Measurements from ENCODE around the gene ZNF438.

ZNF438 gene

GRCh38 chr10:30997536-30998235 lies 34.0 kb downstream of the ZNF438 start:
- no peak for TF ChIP-seq TAF1 (IDR thresholded peaks at IDR 0.05; ENCODE audit: low read depth)

DNA sequence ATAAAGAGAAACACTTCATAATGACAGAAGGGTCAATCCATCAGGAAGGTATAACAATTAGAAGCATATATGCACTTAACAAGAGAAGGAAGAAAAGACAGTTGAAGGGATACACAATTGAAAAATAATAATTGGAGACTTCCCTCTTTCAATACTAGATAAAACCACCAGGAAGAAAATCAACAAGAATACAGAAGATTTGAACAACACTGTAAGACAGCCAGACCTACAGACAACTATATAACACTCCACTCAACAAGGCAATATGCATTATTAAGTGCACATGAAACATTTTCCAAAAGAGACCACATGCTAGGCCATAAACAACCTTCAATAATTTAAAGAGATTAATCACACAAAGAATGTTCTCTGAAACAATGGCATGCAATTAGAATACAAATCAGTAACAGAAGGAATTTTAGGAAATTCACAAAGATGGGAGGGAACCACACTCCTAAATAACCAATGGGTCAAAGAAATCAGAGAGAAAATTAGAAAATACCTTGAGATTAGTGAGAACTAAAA lies 35.1 kb downstream of the ZNF438 start:
- TF ChIP-seq, protein P1, sequence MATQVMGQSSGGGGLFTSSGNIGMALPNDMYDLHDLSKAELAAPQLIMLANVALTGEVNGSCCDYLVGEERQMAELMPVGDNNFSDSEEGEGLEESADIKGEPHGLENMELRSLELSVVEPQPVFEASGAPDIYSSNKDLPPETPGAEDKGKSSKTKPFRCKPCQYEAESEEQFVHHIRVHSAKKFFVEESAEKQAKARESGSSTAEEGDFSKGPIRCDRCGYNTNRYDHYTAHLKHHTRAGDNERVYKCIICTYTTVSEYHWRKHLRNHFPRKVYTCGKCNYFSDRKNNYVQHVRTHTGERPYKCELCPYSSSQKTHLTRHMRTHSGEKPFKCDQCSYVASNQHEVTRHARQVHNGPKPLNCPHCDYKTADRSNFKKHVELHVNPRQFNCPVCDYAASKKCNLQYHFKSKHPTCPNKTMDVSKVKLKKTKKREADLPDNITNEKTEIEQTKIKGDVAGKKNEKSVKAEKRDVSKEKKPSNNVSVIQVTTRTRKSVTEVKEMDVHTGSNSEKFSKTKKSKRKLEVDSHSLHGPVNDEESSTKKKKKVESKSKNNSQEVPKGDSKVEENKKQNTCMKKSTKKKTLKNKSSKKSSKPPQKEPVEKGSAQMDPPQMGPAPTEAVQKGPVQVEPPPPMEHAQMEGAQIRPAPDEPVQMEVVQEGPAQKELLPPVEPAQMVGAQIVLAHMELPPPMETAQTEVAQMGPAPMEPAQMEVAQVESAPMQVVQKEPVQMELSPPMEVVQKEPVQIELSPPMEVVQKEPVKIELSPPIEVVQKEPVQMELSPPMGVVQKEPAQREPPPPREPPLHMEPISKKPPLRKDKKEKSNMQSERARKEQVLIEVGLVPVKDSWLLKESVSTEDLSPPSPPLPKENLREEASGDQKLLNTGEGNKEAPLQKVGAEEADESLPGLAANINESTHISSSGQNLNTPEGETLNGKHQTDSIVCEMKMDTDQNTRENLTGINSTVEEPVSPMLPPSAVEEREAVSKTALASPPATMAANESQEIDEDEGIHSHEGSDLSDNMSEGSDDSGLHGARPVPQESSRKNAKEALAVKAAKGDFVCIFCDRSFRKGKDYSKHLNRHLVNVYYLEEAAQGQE (IDR thresholded peaks at IDR 0.05; ENCODE audit: low read depth), result no peak
- TF ChIP-seq FOXM1 (IDR thresholded peaks at IDR 0.05; ENCODE audit: borderline replicate concordance, low read depth), result no peak
- TF ChIP-seq EGR1 (IDR thresholded peaks at IDR 0.05), result no peak
- no peak for TF ChIP-seq EP300 (IDR thresholded peaks at IDR 0.05; ENCODE audit: borderline replicate concordance)
- TF ChIP-seq USF1 (IDR thresholded peaks at IDR 0.05), result no peak
- no peak for TF ChIP-seq ZBTB7A (IDR thresholded peaks at IDR 0.05; ENCODE audit: low read depth)
- no peak for TF ChIP-seq TEAD4 (IDR thresholded peaks at IDR 0.05)
- TF ChIP-seq NFIC (IDR thresholded peaks at IDR 0.05), result no peak
- TF ChIP-seq RAD21 (IDR thresholded peaks at IDR 0.05; ENCODE audit: low read depth), result no peak
- TF ChIP-seq CEBPB (IDR thresholded peaks at IDR 0.05), result no peak
- TF ChIP-seq MAX (IDR thresholded peaks at IDR 0.05), result no peak
- TF ChIP-seq TCF12 (IDR thresholded peaks at IDR 0.05; ENCODE audit: low read depth), result no peak
- TF ChIP-seq YY1 (IDR thresholded peaks at IDR 0.05; ENCODE audit: low read depth), result no peak

DNA sequence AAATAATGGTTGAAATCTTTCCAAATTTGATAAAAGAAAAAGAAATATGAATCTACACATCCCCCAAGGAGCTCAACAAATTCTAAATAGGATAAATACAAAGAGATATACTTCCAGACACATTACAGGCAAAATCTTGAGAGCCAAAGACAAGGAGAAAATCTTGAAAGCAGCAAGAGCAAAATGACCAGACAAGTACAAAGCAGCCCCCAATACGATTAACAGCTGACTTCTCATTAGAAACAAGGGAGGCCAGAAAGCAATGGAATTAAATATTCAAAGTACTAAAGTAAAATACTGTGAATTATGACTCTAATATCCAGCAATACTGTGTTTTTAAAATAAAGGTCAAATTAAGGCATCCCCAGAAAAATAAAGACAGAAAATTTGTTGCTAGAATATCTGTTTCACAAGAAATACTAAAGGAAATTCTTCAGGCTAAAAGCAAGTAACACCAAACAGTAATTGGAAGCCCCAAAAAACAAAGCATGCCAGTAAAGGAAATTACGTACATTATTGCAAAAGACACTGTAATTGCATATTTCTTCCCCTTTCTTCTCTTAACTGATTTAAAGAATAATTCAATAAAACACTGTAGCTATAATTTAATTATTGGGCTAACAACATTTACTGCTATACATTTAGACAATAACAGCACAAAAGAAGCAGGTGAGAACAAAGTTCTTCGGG lies 36.4 kb downstream of the ZNF438 start:
- no peak for TF ChIP-seq ZBTB7A (IDR thresholded peaks at IDR 0.05; ENCODE audit: low read depth)
- no peak for TF ChIP-seq YY1 (IDR thresholded peaks at IDR 0.05; ENCODE audit: low read depth)
- no peak for TF ChIP-seq EGR1 (IDR thresholded peaks at IDR 0.05)
- TF ChIP-seq TCF12 (IDR thresholded peaks at IDR 0.05; ENCODE audit: low read depth), result no peak
- TF ChIP-seq MAX (IDR thresholded peaks at IDR 0.05), result no peak
- no peak for TF ChIP-seq FOXM1 (IDR thresholded peaks at IDR 0.05; ENCODE audit: borderline replicate concordance, low read depth)
- TF ChIP-seq, protein P1 (IDR thresholded peaks at IDR 0.05; ENCODE audit: low read depth), result no peak

DNA sequence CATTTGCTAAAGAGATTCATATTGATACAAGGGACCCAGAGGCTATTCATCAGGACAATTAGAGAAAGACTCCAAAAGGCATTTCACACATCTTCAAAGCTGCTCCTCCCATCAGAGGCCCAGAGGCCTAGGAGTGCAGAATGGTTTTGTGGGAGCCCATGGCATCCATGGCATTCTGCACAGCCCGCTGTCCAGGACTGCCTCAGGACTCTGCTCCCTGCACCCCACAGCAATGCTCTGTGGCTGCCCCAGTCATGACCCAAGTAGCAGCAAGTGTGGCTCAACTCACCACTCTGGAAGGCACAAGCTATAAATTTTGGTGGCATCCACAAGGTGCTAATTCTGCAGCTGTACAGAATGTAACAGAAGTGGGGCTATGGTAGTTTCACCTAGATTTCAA lies 38.5 kb downstream of the ZNF438 start:
- TF ChIP-seq CEBPB (IDR thresholded peaks at IDR 0.05) (no peak), EGR1 (IDR thresholded peaks at IDR 0.05) (no peak), ZBTB7A (IDR thresholded peaks at IDR 0.05; ENCODE audit: low read depth) (no peak), USF1 (IDR thresholded peaks at IDR 0.05) (no peak), TCF12 (IDR thresholded peaks at IDR 0.05; ENCODE audit: low read depth) (no peak), TAF1 (IDR thresholded peaks at IDR 0.05; ENCODE audit: low read depth) (no peak), YY1 (IDR thresholded peaks at IDR 0.05; ENCODE audit: low read depth) (no peak), NFIC (IDR thresholded peaks at IDR 0.05) (no peak), RAD21 (IDR thresholded peaks at IDR 0.05; ENCODE audit: low read depth) (no peak), CREB1 (IDR thresholded peaks at IDR 0.05; ENCODE audit: low read depth) (no peak), FOXM1 (IDR thresholded peaks at IDR 0.05; ENCODE audit: borderline replicate concordance, low read depth) (no peak), EP300 (IDR thresholded peaks at IDR 0.05; ENCODE audit: borderline replicate concordance) (no peak), TEAD4 (IDR thresholded peaks at IDR 0.05) (no peak), MAX (IDR thresholded peaks at IDR 0.05) (no peak)
- TF ChIP-seq, protein P1 (IDR thresholded peaks at IDR 0.05; ENCODE audit: low read depth), result no peak

Measured in Ishikawa (cell line).